ENCODE data around the gene CCDC9B. TPM values are rescaled to one million over a fixed set of nuclear protein-coding genes. Genes with fewer than 3 reads are reported as not detected.
A peak's percentile ranks its signal among the peaks of the same experiment; 100 is the strongest.

CCDC9B gene
- total and polyA plus RNA-seq, 10 donors, result 2.2 to 19.4 (median 7.1) TPM

- 72 to 91% (median 84%) methylated on average over 6 of the region's 6 CpGs for WGBS, 5 donors
- peaks cover 10 to 33% (median 20%) of the 10 kb centered on the region in 6 donors for H3K4me1 ChIP-seq
- peaks cover 0 to 5% (median 0%) of the 10 kb centered on the region in 6 donors for H3K36me3 ChIP-seq
- no peak for TF ChIP-seq POLR2AphosphoS5 (IDR thresholded peaks at IDR 0.05)
- TF ChIP-seq CTCF (IDR thresholded peaks at IDR 0.05 in 8 of 11, conservative IDR thresholded peaks at IDR 0.05 in 3 of 11), result no peak
- TF ChIP-seq POLR2A (IDR thresholded peaks at IDR 0.05), result no peak
- no peaks in the 10 kb centered on the region for H3K27me3 ChIP-seq (replicated peaks in 1 of 7)
- peak; percentile 51 for DNase-seq
- H3K27ac ChIP-seq, result no peak overlapping the region
- intact Hi-C loops (cut with DNase I; ENCODE audit: low total_unique reads), result loop anchor here (10.0 kb wide), 1 partner anchor 51 kb away; no protein-coding TSS in a partner anchor
- no peaks in the 10 kb centered on the region for H3K9me3 ChIP-seq
- no peak overlapping the region for H3K4me3 ChIP-seq
These were observed 23.5 kb upstream of the CCDC9B start for GRCh38 chr15:40364251-40364650.

GRCh38 chr15:40363611-40364010 lies 22.9 kb upstream of the CCDC9B start:
- peak; percentile 67 for DNase-seq
- peaks cover 0 to 5% (median 0%) of the 10 kb centered on the region in 6 donors for H3K36me3 ChIP-seq
- intact Hi-C loops (cut with DNase I; ENCODE audit: low total_unique reads), result loop anchor here (10.0 kb wide), 1 partner anchor 51 kb away; no protein-coding TSS in a partner anchor
- H3K4me3 ChIP-seq, result no peak overlapping the region
- no peaks in the 10 kb centered on the region for H3K9me3 ChIP-seq
- TF ChIP-seq POLR2A (IDR thresholded peaks at IDR 0.05) (no peak), POLR2AphosphoS5 (IDR thresholded peaks at IDR 0.05) (no peak), CTCF (IDR thresholded peaks at IDR 0.05 in 8 of 11, conservative IDR thresholded peaks at IDR 0.05 in 3 of 11) (no peak)
- peaks cover 0 to 6% (median 0%) of the 10 kb centered on the region in 7 donors for H3K27me3 ChIP-seq (replicated peaks in 1 of 7)
- WGBS, 5 donors, result 88 to 97% (median 91%) methylated on average over 4 to 8 of the region's 8 CpGs
- H3K4me1 ChIP-seq, result peaks cover 12 to 33% (median 22%) of the 10 kb centered on the region in 6 donors
- no peak overlapping the region for H3K27ac ChIP-seq

GRCh38 chr15:40361640-40362039 lies 20.9 kb upstream of the CCDC9B start:
- TF ChIP-seq POLR2A (IDR thresholded peaks at IDR 0.05), result no peak
- TF ChIP-seq POLR2AphosphoS5 (IDR thresholded peaks at IDR 0.05), result no peak
- TF ChIP-seq CTCF (IDR thresholded peaks at IDR 0.05 in 8 of 11, conservative IDR thresholded peaks at IDR 0.05 in 3 of 11), result no peak
- peak; percentile 56 for DNase-seq
- Histone ChIP-seq H3K4me1 (peaks cover 3 to 29% (median 18%) of the 10 kb centered on the region in 6 donors), H3K27me3 (replicated peaks in 1 of 7) (peaks cover 0 to 9% (median 0%) of the 10 kb centered on the region in 7 donors), H3K27ac (no peak overlapping the region), H3K9me3 (no peaks in the 10 kb centered on the region), H3K36me3 (peaks cover 0 to 5% (median 0%) of the 10 kb centered on the region in 6 donors), H3K4me3 (no peak overlapping the region)
- intact Hi-C loops (cut with DNase I; ENCODE audit: low total_unique reads), result loop anchor here (10.0 kb wide), 1 partner anchor 53 kb away; no protein-coding TSS in a partner anchor
- WGBS, 5 donors, result 77 to 93% (median 87%) methylated on average over 2 of the region's 2 CpGs

DNA sequence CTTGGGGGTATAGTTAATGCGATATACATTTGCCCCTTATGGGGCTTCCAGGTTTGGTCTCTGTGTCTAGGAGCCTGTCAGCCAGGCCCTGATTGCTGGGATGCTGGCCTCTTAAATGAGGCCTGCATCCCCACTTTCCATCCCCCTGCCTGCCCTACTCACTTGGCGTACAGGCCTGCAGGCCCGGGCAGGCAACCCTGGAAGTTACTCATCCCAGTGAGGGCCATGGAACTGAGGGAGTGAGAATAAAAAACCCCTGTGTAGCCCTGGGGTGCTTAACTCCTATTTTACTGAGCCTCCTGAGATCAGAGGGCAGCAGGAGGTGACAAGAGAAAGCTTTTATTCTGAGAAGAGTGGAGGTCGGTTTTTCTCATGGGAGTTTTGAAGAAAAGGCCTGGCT lies 19.3 kb upstream of the CCDC9B start:
- 89 to 95% (median 94%) methylated on average over 4 of the region's 4 CpGs for WGBS, 5 donors
- intact Hi-C loops (cut with DNase I; ENCODE audit: low total_unique reads), result loop anchor here (10.0 kb wide), 1 partner anchor 55 kb away; no protein-coding TSS in a partner anchor

More for the DNA sequence above, 19.3 kb upstream of the CCDC9B start:
- Histone ChIP-seq H3K4me1 (peaks cover 3 to 20% (median 16%) of the 10 kb centered on the region in 6 donors), H3K27ac (no peak overlapping the region), H3K9me3 (no peaks in the 10 kb centered on the region), H3K27me3 (replicated peaks in 1 of 7) (peaks cover 0 to 9% (median 0%) of the 10 kb centered on the region in 7 donors), H3K36me3 (peaks cover 0 to 5% (median 0%) of the 10 kb centered on the region in 6 donors), H3K4me3 (no peak overlapping the region)
- DNase-seq, result peak; percentile 4
- TF ChIP-seq POLR2AphosphoS5 (IDR thresholded peaks at IDR 0.05), result no peak
- no peak for TF ChIP-seq POLR2A (IDR thresholded peaks at IDR 0.05)
- no peak for TF ChIP-seq CTCF (IDR thresholded peaks at IDR 0.05 in 8 of 11, conservative IDR thresholded peaks at IDR 0.05 in 3 of 11)

Measured in spleen (tissue), 11 donors.